ENCODE results near the gene LYL1. TPM values are rescaled to one million over a fixed set of nuclear protein-coding genes. Genes with fewer than 3 reads are reported as not detected.

The LYL1 gene
- total RNA-seq, 1 donor from 2014 or later = 25.4 TPM

DNA sequence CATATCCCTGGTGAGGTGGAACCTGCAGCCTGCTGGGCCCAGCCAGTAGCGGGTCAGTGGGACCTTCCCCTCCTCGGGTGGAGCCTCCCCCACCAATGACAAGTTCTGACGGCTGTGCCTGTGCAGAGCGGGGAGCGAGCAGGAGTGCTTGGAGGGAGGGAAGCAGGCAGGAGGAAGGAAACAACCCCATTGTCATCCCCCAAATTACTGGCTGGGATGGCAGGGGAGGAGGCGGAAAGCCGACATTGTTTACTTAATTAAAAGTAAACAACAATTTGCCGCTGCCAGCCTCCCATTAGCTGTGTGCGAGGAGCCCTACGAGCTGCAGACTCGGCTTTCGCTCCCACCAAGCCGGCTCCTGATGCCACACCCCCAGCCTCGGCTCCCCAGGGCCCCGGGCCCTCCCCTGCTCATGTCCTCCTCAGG is 45.5 kb downstream of the LYL1 start:
- DNase-seq (ENCODE audit: low read depth in 2 of 2) = peak in 1 of 2 donors; percentile 14

DNA sequence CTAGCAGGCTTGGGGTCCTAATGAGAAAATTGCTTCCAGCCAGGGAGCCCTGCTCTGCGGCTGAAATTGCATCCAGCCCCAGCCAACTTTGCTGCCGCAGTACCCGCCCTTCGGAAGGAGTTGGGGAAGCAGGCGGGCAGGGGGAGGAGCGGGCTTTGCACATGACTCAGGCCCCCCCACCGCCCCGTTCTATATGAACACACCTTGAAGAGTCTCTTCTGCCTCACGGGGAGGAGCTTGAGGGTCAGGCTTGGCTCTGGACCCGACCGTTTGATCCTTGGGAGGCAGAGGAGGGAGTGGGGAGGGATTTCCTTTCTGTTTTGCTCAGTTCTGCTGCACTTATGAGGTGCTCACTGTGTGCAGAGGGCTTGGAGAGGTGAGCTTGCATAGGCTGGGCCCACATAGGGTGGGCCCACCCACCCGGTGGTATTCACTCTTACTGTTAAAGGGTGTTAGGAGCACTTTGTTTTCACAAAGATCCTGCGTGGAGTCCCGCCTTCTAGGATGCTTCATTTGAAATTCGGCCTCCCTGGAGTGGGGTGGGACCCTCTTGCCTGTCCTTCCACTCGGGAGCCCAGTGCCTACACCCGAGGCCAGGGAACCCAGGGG is 46.5 kb downstream of the LYL1 start:
- no peak for DNase-seq (ENCODE audit: low read depth in 2 of 2)

DNA sequence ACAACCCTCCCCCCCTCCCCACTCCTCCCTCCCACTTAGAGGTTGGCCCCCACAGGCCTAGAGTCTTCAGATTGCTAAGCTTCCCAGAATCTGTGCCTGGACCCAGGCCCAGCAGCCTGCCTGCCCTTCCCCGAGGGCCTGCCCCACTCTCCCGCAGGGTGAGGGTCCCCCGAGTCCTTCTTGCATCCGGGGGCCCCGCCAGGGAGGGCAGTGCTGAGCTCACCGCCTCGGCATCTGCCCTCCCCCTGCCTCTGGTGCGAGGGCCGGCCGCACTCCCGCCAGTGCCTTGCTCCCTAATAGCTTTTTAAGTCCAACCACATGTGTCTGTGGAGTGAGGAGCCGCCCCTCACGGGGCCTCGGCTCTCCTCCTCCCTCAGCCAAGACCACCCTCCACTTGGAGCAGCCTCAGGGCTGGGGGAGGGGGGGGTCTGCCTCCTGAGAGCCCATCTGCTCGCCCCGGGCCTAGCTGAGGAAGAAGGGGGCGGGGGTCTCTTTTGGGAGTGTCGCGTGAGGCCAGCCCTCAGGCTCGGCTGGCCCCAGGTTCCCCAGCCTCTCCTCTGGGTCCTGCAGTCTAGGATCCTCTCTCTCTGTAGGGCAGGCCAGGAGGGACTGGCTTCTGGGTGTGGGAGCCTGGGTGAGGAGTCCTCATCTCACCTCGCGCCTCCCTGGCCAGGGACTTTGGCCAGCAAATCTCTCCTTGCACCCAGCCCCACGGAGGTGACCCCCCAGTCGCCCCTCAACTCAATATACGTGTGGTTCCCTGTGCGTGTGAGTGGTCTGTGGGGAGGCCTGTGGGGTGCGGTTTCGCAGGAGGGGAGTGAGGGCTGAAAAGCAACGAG is 47.2 kb downstream of the LYL1 start:
- peak in 1 of 2 donors; percentile 17 for DNase-seq (ENCODE audit: low read depth in 2 of 2)

DNA sequence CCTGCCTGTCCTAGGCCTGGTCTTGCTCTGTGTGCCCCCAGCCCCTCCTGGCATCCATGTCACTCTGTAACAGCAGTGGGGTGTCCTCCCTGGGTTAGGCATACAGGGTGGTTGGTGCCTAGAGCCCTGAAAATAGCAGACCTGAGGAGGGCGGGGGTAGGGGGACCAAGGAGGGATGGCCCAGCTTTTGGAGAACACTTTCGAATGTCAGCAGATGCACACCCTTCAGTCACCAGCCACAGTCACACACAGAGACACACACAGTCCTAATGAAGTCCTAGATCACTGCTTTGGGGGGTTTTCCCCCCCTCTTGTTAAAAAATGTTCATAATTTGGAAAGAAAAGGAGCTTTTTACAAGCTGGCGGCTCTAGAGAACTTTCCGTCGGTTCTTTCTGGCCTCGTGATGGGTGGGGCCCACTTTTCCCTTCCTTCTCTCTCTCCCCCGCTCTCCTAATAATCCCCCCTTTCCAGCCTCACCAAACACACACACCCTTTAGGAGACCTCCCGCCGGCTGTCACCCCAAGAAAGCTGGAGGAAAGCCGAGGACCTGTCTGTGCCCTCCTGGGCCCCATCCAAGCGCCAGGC is 47.9 kb downstream of the LYL1 start:
- no peak for DNase-seq (ENCODE audit: low read depth in 2 of 2)

DNA sequence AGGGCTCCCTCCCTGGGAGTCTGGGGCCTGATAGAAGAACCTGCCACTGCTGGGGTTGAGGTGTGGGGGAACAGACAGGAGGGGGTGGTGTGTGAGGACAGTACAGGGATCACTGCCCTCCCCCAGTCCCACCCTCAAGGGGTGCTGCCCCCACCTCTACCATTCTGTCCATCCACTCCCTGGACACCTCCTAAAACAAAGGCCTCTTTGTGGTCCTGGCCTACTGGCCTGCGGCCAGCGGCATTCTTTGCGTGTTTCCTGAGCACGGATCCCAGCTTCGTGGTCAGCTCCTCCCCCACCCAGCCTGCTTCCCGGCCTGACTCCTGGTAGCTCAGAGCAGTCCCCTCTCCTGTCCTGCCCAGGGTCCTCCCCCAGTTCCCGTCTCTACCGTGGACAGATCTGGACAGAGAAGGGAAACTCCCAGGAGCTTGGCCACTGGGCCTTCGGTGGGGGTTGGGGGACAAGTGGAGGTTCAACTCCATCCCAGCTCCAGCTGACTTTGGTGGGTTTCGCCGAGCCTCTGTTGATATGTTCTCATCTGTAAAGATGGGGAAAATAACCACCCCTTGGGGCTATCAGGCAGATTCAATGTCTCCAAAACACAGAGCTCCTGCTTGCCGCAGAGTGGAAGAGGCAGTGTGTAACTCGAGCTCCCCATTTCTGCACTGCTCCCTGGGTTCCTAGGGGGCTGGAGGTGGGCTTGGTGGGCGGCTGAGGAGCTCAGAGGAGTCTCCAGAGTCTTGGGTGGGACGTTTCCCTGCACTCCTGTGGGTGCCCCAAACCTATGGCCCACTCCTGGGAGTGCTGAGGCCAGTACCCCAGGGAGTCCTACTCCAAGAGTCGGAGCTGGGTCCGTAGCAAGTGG is 48.7 kb downstream of the LYL1 start:
- peak; percentile 80 to 83 for DNase-seq (ENCODE audit: low read depth in 2 of 2)

DNA sequence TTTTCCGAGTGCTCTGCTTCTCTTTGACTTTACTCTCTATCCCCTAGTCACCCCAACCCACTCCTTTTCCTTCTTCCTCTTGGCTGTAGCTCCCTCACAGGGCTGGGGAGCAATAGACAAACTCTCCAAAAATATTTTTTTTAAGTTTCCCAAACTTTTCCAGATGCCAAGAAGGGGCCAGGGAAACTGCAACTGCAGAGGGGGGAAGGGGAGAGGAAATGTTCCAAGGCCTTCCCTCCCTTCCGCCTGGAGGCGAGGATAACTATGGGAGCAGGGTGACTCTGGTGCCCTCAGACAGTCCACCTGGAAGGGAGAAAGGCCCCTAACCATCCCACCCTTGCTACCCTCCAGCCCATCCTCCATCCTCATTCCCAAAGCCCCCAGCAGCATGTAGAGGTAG is 49.4 kb downstream of the LYL1 start:
- DNase-seq (ENCODE audit: low read depth in 2 of 2) = no peak

DNA sequence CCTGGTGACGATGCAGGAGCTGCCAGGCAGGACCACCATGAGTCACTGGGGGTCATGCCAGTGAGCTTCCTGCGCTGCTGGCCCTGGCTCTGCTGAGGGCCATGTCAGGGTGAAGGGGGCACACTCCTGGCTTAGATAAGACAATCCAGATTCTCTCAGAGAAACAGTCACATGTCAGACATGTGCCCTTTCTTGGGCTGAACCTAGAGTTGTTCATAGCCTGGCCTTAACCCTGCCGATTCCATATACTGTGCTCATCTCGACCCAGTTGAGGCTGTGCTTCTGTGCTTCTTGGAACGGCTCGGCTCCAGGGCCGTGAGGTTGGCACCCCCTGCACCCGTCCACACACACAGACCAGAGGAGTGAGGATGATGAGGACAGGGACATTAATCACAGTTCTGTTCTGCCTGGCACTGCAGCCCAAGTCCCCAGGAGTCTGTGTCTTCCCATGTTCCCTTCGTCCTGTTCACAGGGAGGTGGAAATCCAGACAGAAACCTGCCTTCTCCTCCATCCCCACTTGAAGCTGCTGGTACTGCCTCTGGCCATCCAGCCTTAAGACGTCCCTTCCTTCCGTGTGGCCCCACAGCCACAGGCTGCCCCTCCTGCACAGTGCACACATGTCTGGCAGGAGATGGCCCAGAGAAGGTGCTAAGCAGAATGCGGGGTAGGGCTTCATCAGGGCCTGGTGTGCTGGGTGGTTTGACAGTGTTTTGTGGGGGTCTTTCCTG is 50.0 kb downstream of the LYL1 start:
- no peak for DNase-seq (ENCODE audit: low read depth in 2 of 2)

DNA sequence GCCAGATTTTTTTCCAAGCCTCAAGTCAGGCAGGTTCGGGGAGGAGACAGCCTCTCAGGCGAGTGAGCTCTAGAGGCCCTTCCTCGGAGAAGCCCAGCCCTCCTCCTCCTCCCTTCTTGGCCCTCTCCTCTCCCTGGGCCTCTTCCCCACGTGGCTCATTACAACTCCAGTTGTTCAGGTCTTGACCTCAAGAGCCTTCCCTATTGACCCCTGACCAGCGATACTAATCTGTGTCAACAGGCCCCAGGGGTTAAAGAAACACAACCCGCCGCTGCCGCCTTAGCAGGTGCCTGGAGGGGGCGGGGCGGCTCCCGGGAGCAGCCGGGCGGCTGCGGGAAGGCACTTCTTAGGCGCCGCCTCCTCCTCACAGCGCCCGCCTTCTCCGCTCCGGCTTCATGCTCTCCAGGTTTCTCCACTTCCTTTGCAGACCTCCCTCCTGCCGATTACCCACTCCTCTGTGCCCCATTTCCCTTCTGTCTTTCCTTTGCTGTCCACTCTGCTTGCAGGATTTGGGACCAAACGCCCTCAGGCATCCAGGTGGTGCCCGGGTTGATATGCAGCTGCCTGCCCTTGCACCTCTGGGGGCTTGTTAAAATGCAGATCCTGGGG is 51.0 kb downstream of the LYL1 start:
- no peak for DNase-seq (ENCODE audit: low read depth in 2 of 2)

DNA sequence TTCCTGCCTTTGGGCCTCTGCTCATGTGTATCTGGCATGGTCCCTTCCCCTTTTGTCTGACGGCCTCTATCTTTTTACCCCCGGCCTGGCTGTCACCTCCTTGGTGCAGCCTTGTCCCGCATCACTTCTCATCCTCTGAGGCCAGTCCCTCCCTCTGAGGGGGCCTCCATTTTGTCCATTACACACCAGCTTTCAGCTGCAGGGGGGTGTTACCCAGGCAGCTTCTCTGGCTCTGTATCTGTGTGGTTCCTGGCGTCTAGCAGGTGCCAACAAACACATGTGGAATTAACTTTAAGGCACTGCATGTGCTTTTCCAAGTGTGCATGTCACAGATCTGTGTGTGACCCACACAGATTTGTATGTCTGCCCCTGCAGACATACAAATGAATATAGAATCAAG is 52.4 kb downstream of the LYL1 start:
- no peak for DNase-seq (ENCODE audit: low read depth in 2 of 2)

Other genes starting within 250 kb of the LYL1 start
- 19.1 and 33.5 TPM in 2 replicates for gene DNASE2, start 221.4 kb downstream of the LYL1 start, total RNA-seq
- 0.13 and 0.25 TPM in 2 replicates for gene KLF1, start 215.7 kb downstream of the LYL1 start, total RNA-seq
- 18.9 and 20.4 TPM in 2 replicates for gene GCDH, start 211.7 kb downstream of the LYL1 start, total RNA-seq
- gene SYCE2, start 183.6 kb downstream of the LYL1 start, total RNA-seq = 0.25 and 0.26 TPM in 2 replicates
- gene FARSA, start 169.1 kb downstream of the LYL1 start, total RNA-seq = 44.6 and 49.3 TPM in 2 replicates
- 1,348 and 1,401 TPM in 2 replicates for gene CALR, start 164.2 kb downstream of the LYL1 start, total RNA-seq
- 52.4 and 59.2 TPM in 2 replicates for gene RAD23A, start 157.0 kb downstream of the LYL1 start, total RNA-seq
- gene GADD45GIP1, start 145.6 kb downstream of the LYL1 start, total RNA-seq = 17.6 and 24.0 TPM in 2 replicates
- gene DAND5, start 133.3 kb downstream of the LYL1 start, total RNA-seq = 0.25 and 0.26 TPM in 2 replicates
- gene NFIX, start 107.4 kb downstream of the LYL1 start, total RNA-seq = 16.9 and 22.3 TPM in 2 replicates
- 20.3 and 26.2 TPM in 2 replicates for gene TRMT1, start 13.9 kb upstream of the LYL1 start, total RNA-seq
- 36.2 and 46.7 TPM in 2 replicates for gene NACC1, start 15.4 kb upstream of the LYL1 start, total RNA-seq
- gene STX10, start 47.5 kb upstream of the LYL1 start, total RNA-seq = 57.1 and 62.4 TPM in 2 replicates
- 18.6 and 31.1 TPM in 2 replicates for gene IER2, start 47.6 kb upstream of the LYL1 start, total RNA-seq

All from dermis microvascular lymphatic vessel endothelial cell (primary cell).